Fibroblast of lung (primary cell): ENCODE measurements around the gene BCL2.

Experiments used
- EZH2 ChIP-seq: IDR thresholded peaks from 2 replicates; pipeline ENCODE4 v1.5.1; 2012; ENCODE audit warnings: low read length, control low read depth, mild to moderate bottlenecking; ENCODE audit errors: missing control alignments
- TF ChIP-seq, protein P1 (sequence below), 2 donors: IDR thresholded peaks in 1 of 2; conservative IDR thresholded peaks in 1 of 2; 1 replicate in 1 of 2; 2 replicates in 1 of 2; pipeline ENCODE4 v1.5.1; 2011 to 2012; ENCODE audit warnings: low read length in 2 of 2, control low read depth in 1 of 2, inconsistent platforms in 1 of 2, low read depth in 1 of 2, mild to moderate bottlenecking in 1 of 2

DNA sequence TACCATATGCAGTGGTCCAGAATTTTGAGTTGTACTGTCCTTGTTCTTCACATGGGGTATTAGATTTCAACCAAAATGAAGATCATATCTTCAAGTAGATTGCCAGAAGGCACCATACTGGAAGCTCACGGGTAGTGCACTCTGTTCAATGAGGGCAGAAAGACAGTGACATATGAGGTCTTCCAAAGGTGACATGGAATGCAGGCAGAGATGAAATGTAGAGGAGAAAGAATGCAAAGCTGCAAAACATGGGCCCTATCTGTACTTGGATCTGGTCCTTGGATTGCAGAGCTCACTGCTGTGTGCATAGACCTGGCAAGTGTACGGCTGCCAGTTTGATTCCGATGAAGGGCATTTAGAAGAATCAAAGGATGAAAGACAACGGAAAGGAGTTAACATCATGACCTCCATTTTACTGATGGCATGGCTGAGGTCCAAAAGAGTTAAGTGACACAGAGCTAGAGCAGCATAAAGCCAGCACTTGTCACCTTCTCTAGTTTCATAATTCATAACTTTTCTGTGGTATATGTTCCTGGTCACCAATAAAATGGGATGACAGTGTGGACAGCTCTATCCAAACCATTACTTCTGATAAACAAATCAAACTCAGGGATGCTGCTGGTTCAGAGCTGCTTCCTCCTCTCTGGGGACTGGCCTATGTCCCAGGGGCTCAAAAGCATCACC lies 64.7 kb downstream of the BCL2 start:
- TF ChIP-seq, protein P1, sequence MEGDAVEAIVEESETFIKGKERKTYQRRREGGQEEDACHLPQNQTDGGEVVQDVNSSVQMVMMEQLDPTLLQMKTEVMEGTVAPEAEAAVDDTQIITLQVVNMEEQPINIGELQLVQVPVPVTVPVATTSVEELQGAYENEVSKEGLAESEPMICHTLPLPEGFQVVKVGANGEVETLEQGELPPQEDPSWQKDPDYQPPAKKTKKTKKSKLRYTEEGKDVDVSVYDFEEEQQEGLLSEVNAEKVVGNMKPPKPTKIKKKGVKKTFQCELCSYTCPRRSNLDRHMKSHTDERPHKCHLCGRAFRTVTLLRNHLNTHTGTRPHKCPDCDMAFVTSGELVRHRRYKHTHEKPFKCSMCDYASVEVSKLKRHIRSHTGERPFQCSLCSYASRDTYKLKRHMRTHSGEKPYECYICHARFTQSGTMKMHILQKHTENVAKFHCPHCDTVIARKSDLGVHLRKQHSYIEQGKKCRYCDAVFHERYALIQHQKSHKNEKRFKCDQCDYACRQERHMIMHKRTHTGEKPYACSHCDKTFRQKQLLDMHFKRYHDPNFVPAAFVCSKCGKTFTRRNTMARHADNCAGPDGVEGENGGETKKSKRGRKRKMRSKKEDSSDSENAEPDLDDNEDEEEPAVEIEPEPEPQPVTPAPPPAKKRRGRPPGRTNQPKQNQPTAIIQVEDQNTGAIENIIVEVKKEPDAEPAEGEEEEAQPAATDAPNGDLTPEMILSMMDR (conservative IDR thresholded peaks at IDR 0.05 in 1 of 2, IDR thresholded peaks at IDR 0.05 in 1 of 2; ENCODE audit: low read depth in 1 of 2, low read length in 2 of 2) = no peak
- TF ChIP-seq EZH2 = no peak
